ENCODE measurements around the gene NFIC. TPM values are rescaled to one million over a fixed set of nuclear protein-coding genes. Genes with fewer than 3 reads are reported as not detected.

Gene NFIC
- total and polyA plus RNA-seq, 10 of the 15 experiments (the other 5 are each of a cell fraction or from before 2014, with no cell fraction given): 0.71 to 53.5 (median 10.2) TPM

- no peak for TF ChIP-seq SRF (IDR thresholded peaks at IDR 0.05; ENCODE audit: low read depth in 2 of 2, low read length in 2 of 2)
- TF ChIP-seq SIX5 (IDR thresholded peaks at IDR 0.05; ENCODE audit: low read depth, low read length, severe bottlenecking): no peak
- TF ChIP-seq, protein P1, sequence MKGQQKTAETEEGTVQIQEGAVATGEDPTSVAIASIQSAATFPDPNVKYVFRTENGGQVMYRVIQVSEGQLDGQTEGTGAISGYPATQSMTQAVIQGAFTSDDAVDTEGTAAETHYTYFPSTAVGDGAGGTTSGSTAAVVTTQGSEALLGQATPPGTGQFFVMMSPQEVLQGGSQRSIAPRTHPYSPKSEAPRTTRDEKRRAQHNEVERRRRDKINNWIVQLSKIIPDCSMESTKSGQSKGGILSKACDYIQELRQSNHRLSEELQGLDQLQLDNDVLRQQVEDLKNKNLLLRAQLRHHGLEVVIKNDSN (IDR thresholded peaks at IDR 0.05; ENCODE audit: borderline replicate concordance, extremely low read length, insufficient read depth, low read depth, low read length): no peak
- no peak for TF ChIP-seq FOXM1 (IDR thresholded peaks at IDR 0.05; ENCODE audit: low read depth, low read length)
Observed at GRCh38 chr19:3398114-3398899, 31.9 kb downstream of the NFIC start (continued).

DNA sequence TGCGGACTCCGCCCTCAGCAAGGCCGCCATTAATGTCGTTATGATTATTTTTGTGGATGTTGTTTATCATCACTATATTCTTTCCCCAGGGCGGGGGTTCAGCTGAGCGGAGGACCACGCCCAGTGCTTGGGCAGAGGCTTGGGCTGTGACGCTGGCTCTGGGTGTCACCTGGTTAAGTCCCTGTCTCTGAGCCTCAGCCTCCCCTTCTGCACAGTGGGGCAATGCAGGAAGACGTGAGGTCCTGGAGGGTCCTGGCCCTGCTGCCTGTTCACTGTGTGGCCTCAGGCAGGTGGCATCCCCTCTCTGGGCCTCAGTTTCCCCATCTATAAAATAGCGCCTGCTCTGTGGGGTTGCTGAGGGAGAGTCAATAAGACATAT, 32.5 kb downstream of the NFIC start:
- ChIA-PET CTCF (interaction anchor here (1.4 kb wide), 1 partner anchor 31 kb away, joined by 4 read pairs; no protein-coding TSS in a partner anchor), POLR2A (no interaction called here), RAD21 (ENCODE audit: unreplicated experiment) (no interaction called here), SMC1A (ENCODE audit: uncharacterized antibody, unreplicated experiment) (no interaction called here)
- Histone ChIP-seq H3K4me3 (no peak overlapping the region), H2AFZ (ENCODE audit: control insufficient read depth, low read depth, low read length) (no peak overlapping the region), H3K9me3 (replicated peaks; ENCODE audit: control insufficient read depth, insufficient read depth, low read length) (no peaks in the 10 kb centered on the region; the same call in 2 of the 3 replicates), H3K36me3 (ENCODE audit: control insufficient read depth in 2 of 2, insufficient read depth in 2 of 2, low read length in 1 of 2) (peaks cover 0 to 21% of the 10 kb centered on the region in 2 experiments; a peak in 3 of 4 replicates), H4K20me1 (ENCODE audit: control insufficient read depth, insufficient read depth) (peaks cover 3% of the 10 kb centered on the region; the same call in 1 of the 2 replicates), H3K27ac (ENCODE audit: control insufficient read depth, insufficient read depth) (no peak overlapping the region), H3K4me1 (ENCODE audit: control insufficient read depth, insufficient read depth, low read length) (no peaks in the 10 kb centered on the region), H3K9ac (ENCODE audit: control insufficient read depth, insufficient read depth, low read length) (no peak overlapping the region), H3K79me2 (ENCODE audit: control insufficient read depth, insufficient read depth, low read length) (peaks cover 20% of the 10 kb centered on the region), H3K4me2 (ENCODE audit: control insufficient read depth, insufficient read depth) (no peak overlapping the region), H3K27me3 (replicated peaks in 1 of 2; ENCODE audit: control insufficient read depth in 2 of 2, insufficient read depth in 2 of 2, low read length in 1 of 2) (no peaks in the 10 kb centered on the region)
- FAIRE-seq (no peak), ATAC-seq (no peak), DNase-seq (ENCODE audit: low read depth, low spot score) (no peak)
- WGBS (ENCODE audit: insufficient coverage, insufficient replicate concordance, low lambda C conversion rate, missing lambda C conversion rate): 76% methylated on average over 10 of the region's 10 CpGs
- no peak for TF ChIP-seq E2F8 (IDR thresholded peaks at IDR 0.05; ENCODE audit: low read depth, partially characterized antibody)
- no peak for TF ChIP-seq CBX5 (IDR thresholded peaks at IDR 0.05; ENCODE audit: low read depth)
- no peak for TF ChIP-seq KAT2A (conservative IDR thresholded peaks at IDR 0.05; ENCODE audit: control insufficient read depth, low read depth, low read length)
- no peak for TF ChIP-seq NFYB (IDR thresholded peaks at IDR 0.05; ENCODE audit: insufficient read depth, low read depth, low read length)
- no peak for TF ChIP-seq PML (IDR thresholded peaks at IDR 0.05; ENCODE audit: low read length)
- TF ChIP-seq, protein P2, sequence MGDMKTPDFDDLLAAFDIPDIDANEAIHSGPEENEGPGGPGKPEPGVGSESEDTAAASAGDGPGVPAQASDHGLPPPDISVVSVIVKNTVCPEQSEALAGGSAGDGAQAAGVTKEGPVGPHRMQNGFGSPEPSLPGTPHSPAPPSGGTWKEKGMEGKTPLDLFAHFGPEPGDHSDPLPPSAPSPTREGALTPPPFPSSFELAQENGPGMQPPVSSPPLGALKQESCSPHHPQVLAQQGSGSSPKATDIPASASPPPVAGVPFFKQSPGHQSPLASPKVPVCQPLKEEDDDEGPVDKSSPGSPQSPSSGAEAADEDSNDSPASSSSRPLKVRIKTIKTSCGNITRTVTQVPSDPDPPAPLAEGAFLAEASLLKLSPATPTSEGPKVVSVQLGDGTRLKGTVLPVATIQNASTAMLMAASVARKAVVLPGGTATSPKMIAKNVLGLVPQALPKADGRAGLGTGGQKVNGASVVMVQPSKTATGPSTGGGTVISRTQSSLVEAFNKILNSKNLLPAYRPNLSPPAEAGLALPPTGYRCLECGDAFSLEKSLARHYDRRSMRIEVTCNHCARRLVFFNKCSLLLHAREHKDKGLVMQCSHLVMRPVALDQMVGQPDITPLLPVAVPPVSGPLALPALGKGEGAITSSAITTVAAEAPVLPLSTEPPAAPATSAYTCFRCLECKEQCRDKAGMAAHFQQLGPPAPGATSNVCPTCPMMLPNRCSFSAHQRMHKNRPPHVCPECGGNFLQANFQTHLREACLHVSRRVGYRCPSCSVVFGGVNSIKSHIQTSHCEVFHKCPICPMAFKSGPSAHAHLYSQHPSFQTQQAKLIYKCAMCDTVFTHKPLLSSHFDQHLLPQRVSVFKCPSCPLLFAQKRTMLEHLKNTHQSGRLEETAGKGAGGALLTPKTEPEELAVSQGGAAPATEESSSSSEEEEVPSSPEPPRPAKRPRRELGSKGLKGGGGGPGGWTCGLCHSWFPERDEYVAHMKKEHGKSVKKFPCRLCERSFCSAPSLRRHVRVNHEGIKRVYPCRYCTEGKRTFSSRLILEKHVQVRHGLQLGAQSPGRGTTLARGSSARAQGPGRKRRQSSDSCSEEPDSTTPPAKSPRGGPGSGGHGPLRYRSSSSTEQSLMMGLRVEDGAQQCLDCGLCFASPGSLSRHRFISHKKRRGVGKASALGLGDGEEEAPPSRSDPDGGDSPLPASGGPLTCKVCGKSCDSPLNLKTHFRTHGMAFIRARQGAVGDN (IDR thresholded peaks at IDR 0.05): no peak
- TF ChIP-seq, protein P3, sequence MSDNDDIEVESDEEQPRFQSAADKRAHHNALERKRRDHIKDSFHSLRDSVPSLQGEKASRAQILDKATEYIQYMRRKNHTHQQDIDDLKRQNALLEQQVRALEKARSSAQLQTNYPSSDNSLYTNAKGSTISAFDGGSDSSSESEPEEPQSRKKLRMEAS (IDR thresholded peaks at IDR 0.05; ENCODE audit: low read depth, low read length): no peak
- no TSS peak for BruUV-seq (replicated peaks)
- intact Hi-C loops (cut with micrococcal nuclease; ENCODE audit: unreplicated experiment) (no loop called here), in situ Hi-C loops (cut with MboI) (no loop called here)
